H1 (cell line): Measurements from ENCODE around the gene CACFD1. TPM values are rescaled to one million over a fixed set of nuclear protein-coding genes. Genes with fewer than 3 reads are reported as not detected.

Source experiments
- CTCF ChIA-PET: fragments of 300-600 bp; sonication (Branson Sonifier 250); formaldehyde crosslinking; loops from one replicate; lab custom pipeline; 2021; ENCODE audit not compliant: partially characterized antibody; lab: Charles Lee
- POLR2A ChIA-PET: fragments of 300-600 bp; sonication (Branson Sonifier 250); formaldehyde crosslinking; loops from one replicate; lab custom pipeline; 2021; ENCODE audit warnings: inconsistent platforms; ENCODE audit not compliant: partially characterized antibody; lab: Charles Lee
- DNase-seq, 2 experiments: peaks; one replicate each; pipeline versions ENCODE4 v3.0.0 to v3.0.0-alpha.2; 2010 to 2022; ENCODE audit warnings: low spot score in 2 of 2, low read depth in 1 of 2, mixed read lengths in 1 of 2
- FAIRE-seq: peaks from 2 replicates; lab custom pipeline; 2011; peaks lifted over from hg19 to GRCh38; lab: Jason Lieb, UNC
- H2AFZ ChIP-seq: 2 replicates; pipeline ENCODE4 v1.8.1; 2012; ENCODE audit warnings: low read length, inconsistent platforms
- H2AK5ac ChIP-seq: 2 replicates; pipeline ENCODE4 v1.6.1; 2013; ENCODE audit warnings: low read depth, low read length
- H2BK120ac ChIP-seq: replicated peaks from 2 replicates; pipeline ENCODE3; 2013; ENCODE audit warnings: low read depth, low read length, inconsistent platforms
- H2BK12ac ChIP-seq: 2 replicates; pipeline ENCODE4 v1.6.1; 2013; ENCODE audit warnings: low read depth, low read length
- H2BK15ac ChIP-seq: 2 replicates; pipeline ENCODE4 v1.6.1; 2013; ENCODE audit warnings: low read length
- H2BK20ac ChIP-seq: 2 replicates; pipeline ENCODE4 v1.6.1; 2013; ENCODE audit warnings: low read length
- H2BK5ac ChIP-seq: 2 replicates; pipeline ENCODE4 v1.6.1; 2013; ENCODE audit warnings: low read depth, low read length
- H3K14ac ChIP-seq: 2 replicates; pipeline ENCODE4 v1.6.1; 2013; ENCODE audit warnings: inconsistent platforms; ENCODE audit not compliant: insufficient read length
- H3K18ac ChIP-seq: 2 replicates; pipeline ENCODE4 v1.6.1; 2013; ENCODE audit warnings: low read length; ENCODE audit errors: extremely low read depth
- H3K23ac ChIP-seq: 2 replicates; pipeline ENCODE4 v1.6.1; 2013; ENCODE audit warnings: inconsistent platforms; ENCODE audit not compliant: insufficient read length
- H3K23me2 ChIP-seq: 2 replicates; pipeline ENCODE4 v1.6.1; 2013; ENCODE audit warnings: low read depth, low read length
- H3K27ac ChIP-seq: 2 replicates; pipeline ENCODE4 v1.6.1; 2011; ENCODE audit warnings: low read depth, low read length, inconsistent platforms
- H3K27me3 ChIP-seq, 4 experiments: replicated peaks in 1 of 4; 1 replicate in 1 of 4; 2 replicates in 3 of 4; pipeline versions ENCODE4 v1.6.1 to v1.8.1; 2011 to 2013; ENCODE audit warnings: low read length in 3 of 4, mild to moderate bottlenecking in 3 of 4, inconsistent platforms in 2 of 4, mixed read lengths in 2 of 4, moderate library complexity in 1 of 4; ENCODE audit not compliant: control insufficient read depth in 3 of 4, insufficient read depth in 3 of 4; ENCODE audit errors: extremely low read depth in 1 of 4
- H3K36me3 ChIP-seq, 4 experiments: 2 replicates each; pipeline versions ENCODE4 v1.6.1 to v1.8.1; 2011 to 2013; ENCODE audit warnings: mild to moderate bottlenecking in 4 of 4, low read length in 3 of 4, moderate library complexity in 2 of 4, control low read depth in 1 of 4, inconsistent platforms in 1 of 4; ENCODE audit not compliant: insufficient read depth in 4 of 4, control insufficient read depth in 2 of 4
- H3K4ac ChIP-seq: replicated peaks from 2 replicates; pipeline ENCODE3; 2013; ENCODE audit warnings: low read length, low read depth, mixed read lengths, inconsistent platforms; ENCODE audit not compliant: insufficient read length
- H3K4me1 ChIP-seq, 4 experiments: replicated peaks in 1 of 4; 1 replicate in 1 of 4; 2 replicates in 3 of 4; pipeline versions ENCODE4 v1.6.1 to v1.8.1; 2011 to 2013; ENCODE audit warnings: low read length in 3 of 4, inconsistent platforms in 2 of 4, mixed read lengths in 1 of 4; ENCODE audit not compliant: insufficient read depth in 4 of 4, control insufficient read depth in 3 of 4
- H3K4me2 ChIP-seq, 2 experiments: 2 replicates each; pipeline versions ENCODE4 v1.6.1 to v1.8.1; 2011 to 2013; ENCODE audit warnings: low read depth in 2 of 2, low read length in 2 of 2, control low read depth in 1 of 2, inconsistent platforms in 1 of 2, mild to moderate bottlenecking in 1 of 2; ENCODE audit not compliant: insufficient read depth in 1 of 2
- H3K4me3 ChIP-seq, 4 experiments: fragments of 200-600, 300-600 bp in 1 of 4; sonication (generic), shearing (Covaris generic), sonication (Bioruptor Twin) in 1 of 4; 2 replicates each; pipeline versions ENCODE4 v1.5.1 to v1.8.1; 2011 to 2016; ENCODE audit warnings: low read length in 4 of 4, low read depth in 3 of 4, control low read depth in 2 of 4, inconsistent platforms in 2 of 4, mild to moderate bottlenecking in 2 of 4, mixed read lengths in 1 of 4, moderate library complexity in 1 of 4; ENCODE audit not compliant: insufficient read depth in 2 of 4; ENCODE audit errors: extremely low read depth in 1 of 4
- H3K56ac ChIP-seq: replicated peaks from 2 replicates; pipeline ENCODE3; 2013; ENCODE audit warnings: low read depth, mild to moderate bottlenecking, mixed read lengths, low read length, inconsistent platforms; ENCODE audit not compliant: insufficient read length
- H3K79me1 ChIP-seq: 2 replicates; pipeline ENCODE4 v1.6.1; 2013; ENCODE audit warnings: low read depth, low read length, control low read depth
- H3K79me2 ChIP-seq, 2 experiments: 2 replicates each; pipeline versions ENCODE4 v1.6.1 to v1.8.1; 2012 to 2013; ENCODE audit warnings: low read length in 2 of 2, mild to moderate bottlenecking in 2 of 2, inconsistent platforms in 1 of 2; ENCODE audit not compliant: insufficient read depth in 2 of 2, control insufficient read depth in 1 of 2
- H3K9ac ChIP-seq, 4 experiments: replicated peaks in 1 of 4; 1 replicate in 1 of 4; 2 replicates in 3 of 4; pipeline versions ENCODE4 v1.6.1 to v1.8.1; 2011 to 2013; ENCODE audit warnings: low read depth in 3 of 4, low read length in 3 of 4, control low read depth in 2 of 4, mild to moderate bottlenecking in 2 of 4, moderate library complexity in 2 of 4, inconsistent platforms in 1 of 4; ENCODE audit errors: extremely low read depth in 1 of 4
- H3K9me3 ChIP-seq, 2 experiments: 2 replicates each; pipeline versions ENCODE4 v1.6.1 to v1.8.1; 2012 to 2013; ENCODE audit warnings: mild to moderate bottlenecking in 2 of 2, moderate library complexity in 2 of 2, control low read depth in 1 of 2, inconsistent platforms in 1 of 2, low read depth in 1 of 2, low read length in 1 of 2, mixed read lengths in 1 of 2; ENCODE audit not compliant: insufficient read depth in 2 of 2
- H4K20me1 ChIP-seq, 2 experiments: replicated peaks in 1 of 2; 2 replicates each; pipeline versions ENCODE3 to v1.8.1; 2011 to 2013; ENCODE audit warnings: inconsistent platforms in 2 of 2, low read length in 2 of 2, mild to moderate bottlenecking in 1 of 2; ENCODE audit not compliant: insufficient read depth in 2 of 2, control insufficient read depth in 1 of 2
- H4K5ac ChIP-seq: 2 replicates; pipeline ENCODE4 v1.6.1; 2013; ENCODE audit warnings: low read length, low read depth, mixed read lengths, inconsistent platforms; ENCODE audit not compliant: insufficient read length
- H4K8ac ChIP-seq: 2 replicates; pipeline ENCODE4 v1.8.0; 2013; ENCODE audit warnings: mild to moderate bottlenecking, moderate library complexity, low read length, inconsistent platforms; ENCODE audit not compliant: insufficient read depth; ENCODE audit errors: extremely low read depth
- H4K91ac ChIP-seq: replicated peaks from 2 replicates; pipeline ENCODE3; 2013; ENCODE audit warnings: low read length, mixed read lengths, inconsistent platforms; ENCODE audit not compliant: insufficient read length
- ASH2L ChIP-seq: fragments of 200-600, 300-600 bp; sonication (generic); IDR thresholded peaks from one replicate; pipeline ENCODE4 v1.7.1; 2017; ENCODE audit warnings: low read length
- MAFK ChIP-seq: IDR thresholded peaks from 2 replicates; pipeline ENCODE4 v1.6.1; 2012; ENCODE audit warnings: low read depth, mild to moderate bottlenecking, improper control_type of control experiment, low read length
- POLR2AphosphoS5 ChIP-seq: IDR thresholded peaks from 2 replicates; pipeline ENCODE4 v1.6.1; 2011; ENCODE audit warnings: low read depth, low read length
- RBBP5 ChIP-seq: IDR thresholded peaks from 2 replicates; pipeline ENCODE4 v1.7.1; 2012; ENCODE audit warnings: low read depth, mild to moderate bottlenecking, inconsistent platforms, low read length, moderate library complexity, borderline replicate concordance
- WGBS, 2 experiments: shearing (Covaris generic) in 1 of 2; methylation state at CpG; one replicate each; pipeline versions ENCODE4 v1.1.6 to v1.1.7; 2013 to 2015; ENCODE audit warnings: low lambda C conversion rate in 2 of 2, mixed read lengths in 2 of 2, inconsistent platforms in 1 of 2, low coverage in 1 of 2, missing lambda C conversion rate in 1 of 2; ENCODE audit not compliant: insufficient replicate concordance in 2 of 2, insufficient coverage in 1 of 2, insufficient read length in 1 of 2; ENCODE audit errors: extremely low coverage in 1 of 2, missing lambda C conversion rate in 1 of 2; 5-methylcytosine and 5-hydroxymethylcytosine counted together
- polyA plus RNA-seq, 7 experiments: library from polyadenylated mRNA; depleted of rRNA in 3 of 7; stranded (reverse) in 5 of 7; unstranded in 2 of 7; fragments of >200 nt in 5 of 7; fragments of 200-250 nt in 2 of 7; gene quantifications; 1 replicate in 5 of 7; 2 replicates in 1 of 7; 4 replicates in 1 of 7; pipeline versions ENCODE4 v1.2.1 to v1.2.3, GENCODE V29; 2011 to 2013; ENCODE audit warnings: missing spikeins in 2 of 7, mixed read lengths in 2 of 7
- total RNA-seq: library from RNA; stranded (reverse); fragmentation: NEBNext Ultra II Directional; extraction: Animal tissue kit (Norgen Biotek cat#: 25700); gene quantifications from 2 replicates; pipeline ENCODE4 v1.2.1, GENCODE V29; 2021

Gene CACFD1
- total and polyA plus RNA-seq, 2 of the 8 experiments (the other 6 are each of a cell fraction or from before 2014, with no cell fraction given), result 13.4 to 15.5 TPM

DNA sequence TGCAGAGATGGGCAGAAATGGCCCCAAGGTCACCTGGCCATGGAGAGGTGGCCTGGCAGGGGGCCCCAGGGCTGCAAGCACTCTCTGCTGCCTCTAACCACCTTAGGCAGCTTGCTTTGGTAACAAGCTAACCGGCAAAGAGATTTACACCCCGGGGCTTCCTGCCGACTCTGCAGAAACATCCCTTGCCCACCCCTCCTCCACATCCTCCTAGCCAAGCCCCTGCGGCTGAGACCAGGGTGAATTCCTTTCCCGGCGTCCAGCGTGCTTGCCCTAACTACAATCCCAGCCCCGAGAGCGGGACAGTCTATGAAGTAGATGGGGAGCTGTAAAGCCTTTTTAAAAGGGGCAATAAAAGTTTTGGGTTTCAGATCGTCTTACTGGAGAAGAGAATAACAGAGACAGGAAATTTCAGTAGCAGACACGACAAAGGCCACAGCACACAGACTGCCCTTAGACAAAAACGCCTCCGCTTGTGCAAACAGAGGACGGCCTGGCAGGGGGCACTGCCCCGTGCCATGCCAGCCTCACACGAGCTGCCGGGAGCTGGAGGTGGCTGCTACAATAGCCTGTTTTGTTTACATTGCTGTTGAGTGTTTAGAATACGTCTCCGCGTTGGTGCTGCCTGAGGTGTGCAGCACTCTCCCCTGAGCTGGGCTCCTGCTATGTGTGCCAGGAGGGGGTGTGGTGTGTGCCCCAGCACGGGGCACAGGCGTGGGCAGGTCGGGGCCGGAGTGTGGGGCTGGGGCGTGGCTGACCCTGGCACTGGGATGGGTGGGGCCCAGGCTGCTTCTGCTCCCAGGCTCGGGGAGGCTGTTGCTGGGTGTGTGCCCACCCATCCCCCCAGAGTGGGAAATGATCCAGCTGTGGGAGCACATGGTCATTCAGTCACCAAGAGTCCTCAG lies 49.7 kb downstream of the CACFD1 start:
- H3K27me3 ChIP-seq, result peaks cover 0 to 2% (median 0%) of the 10 kb centered on the region in 4 experiments; a peak in 2 of 7 replicates
- no peak overlapping the region for H4K8ac ChIP-seq
- no peak overlapping the region for H4K5ac ChIP-seq
- 0 out of 2 replicates have a peak overlapping the region, but pooled peaks have one; percentile 56 for H2BK5ac ChIP-seq
- peak overlapping the region; percentile 20; the same call in 1 of the 2 replicates for H2BK15ac ChIP-seq
- H3K4ac ChIP-seq, result no peak overlapping the region
- WGBS, 2 experiments, result 29% methylated on average over 21 of the region's 26 CpGs; no CpG with 5 or more reads in 1 of the 2 experiments
- no peak overlapping the region for H2BK120ac ChIP-seq
- no peaks in the 10 kb centered on the region for H3K79me1 ChIP-seq
- H3K4me3 ChIP-seq, result peak overlapping the region in 1 of 4 experiments; percentile 37; a peak in 2 of 8 replicates
- H4K20me1 ChIP-seq, result peaks cover 0 to 7% of the 10 kb centered on the region in 2 experiments
- peak overlapping the region; percentile 51 to 59 for H3K4me2 ChIP-seq
- POLR2A ChIA-PET, result no interaction called here
- DNase-seq, result no peak
- H2AFZ ChIP-seq, result no peak overlapping the region
- peaks cover 10% of the 10 kb centered on the region for H3K23me2 ChIP-seq
- no peak overlapping the region for H3K56ac ChIP-seq
- peaks cover 0 to 18% (median 14%) of the 10 kb centered on the region in 4 experiments; a peak in 6 of 7 replicates for H3K4me1 ChIP-seq
- H3K9me3 ChIP-seq, result peaks cover 0 to 3% of the 10 kb centered on the region in 2 experiments; a peak in 1 of 4 replicates
- H3K27ac ChIP-seq, result no peak overlapping the region
- no peak overlapping the region; the same call in 1 of the 2 replicates for H2BK20ac ChIP-seq
- no peak overlapping the region for H2AK5ac ChIP-seq
- no peak for FAIRE-seq
- peak overlapping the region; percentile 75; the same call in 1 of the 2 replicates for H2BK12ac ChIP-seq
- no peak overlapping the region for H3K14ac ChIP-seq
- no peaks in the 10 kb centered on the region; a peak in 1 of 8 replicates for H3K36me3 ChIP-seq
- H3K23ac ChIP-seq, result no peak overlapping the region
- CTCF ChIA-PET, result interaction anchor here (0.6 to 1.9 kb wide), 15 partner anchors 8 to 621 kb away, joined by 3 to 10 read pairs (median 4); no protein-coding TSS in a partner anchor
- H3K79me2 ChIP-seq, result no peaks in the 10 kb centered on the region
- peak overlapping the region; percentile 62 for H4K91ac ChIP-seq
- no peak overlapping the region; the same call in 1 of the 2 replicates for H3K18ac ChIP-seq
- H3K9ac ChIP-seq, result no peak overlapping the region
- peak; percentile 74; the same call in 1 of the 2 replicates for TF ChIP-seq MAFK
- no peak for TF ChIP-seq POLR2AphosphoS5
- peak; percentile 57; the same call in 1 of the 2 replicates for TF ChIP-seq RBBP5
- peak; percentile 50 for TF ChIP-seq ASH2L
